ENCODE results near the gene LMBR1. TPM values are rescaled to one million over a fixed set of nuclear protein-coding genes. Genes with fewer than 3 reads are reported as not detected.

The LMBR1 gene
- total RNA-seq, 1 donor from 2014 or later: 73.7 TPM

DNA sequence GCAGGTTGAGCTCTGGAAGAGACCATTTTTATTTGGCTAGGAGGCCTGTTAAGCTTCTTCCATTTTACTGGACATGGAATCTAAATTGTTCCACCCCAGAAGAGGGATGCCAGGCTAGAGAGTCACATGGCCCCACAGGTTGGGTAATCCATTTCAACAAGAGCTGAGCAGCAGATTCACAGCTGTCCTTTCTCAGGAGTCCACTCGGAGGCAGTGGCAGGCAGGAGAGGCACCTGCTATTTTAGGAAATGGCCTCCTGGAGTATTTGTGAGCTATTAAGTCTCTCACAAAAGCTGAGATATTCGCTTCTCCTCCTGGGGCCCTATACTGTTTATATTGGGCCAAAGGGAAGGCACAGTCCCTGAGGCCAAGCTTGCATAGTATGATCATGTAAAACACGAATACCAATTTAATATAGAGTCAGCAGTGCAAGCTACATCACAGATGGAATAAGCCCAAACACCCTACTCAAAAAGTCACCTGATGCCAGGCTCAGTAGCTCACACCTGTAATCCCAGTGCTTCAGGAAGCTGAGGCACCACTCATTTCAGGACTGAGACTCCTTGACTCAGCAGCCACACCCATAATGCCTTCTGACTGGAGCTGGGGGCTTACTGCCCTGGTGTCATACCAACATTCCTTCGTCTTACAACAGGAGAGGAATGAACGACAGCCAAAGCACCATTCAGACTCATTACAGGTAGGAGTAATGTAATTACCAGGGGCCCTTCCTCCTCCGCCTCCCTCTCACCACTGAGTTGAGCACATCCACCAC, 124.1 kb downstream of the LMBR1 start:
- TF ChIP-seq, protein P1, sequence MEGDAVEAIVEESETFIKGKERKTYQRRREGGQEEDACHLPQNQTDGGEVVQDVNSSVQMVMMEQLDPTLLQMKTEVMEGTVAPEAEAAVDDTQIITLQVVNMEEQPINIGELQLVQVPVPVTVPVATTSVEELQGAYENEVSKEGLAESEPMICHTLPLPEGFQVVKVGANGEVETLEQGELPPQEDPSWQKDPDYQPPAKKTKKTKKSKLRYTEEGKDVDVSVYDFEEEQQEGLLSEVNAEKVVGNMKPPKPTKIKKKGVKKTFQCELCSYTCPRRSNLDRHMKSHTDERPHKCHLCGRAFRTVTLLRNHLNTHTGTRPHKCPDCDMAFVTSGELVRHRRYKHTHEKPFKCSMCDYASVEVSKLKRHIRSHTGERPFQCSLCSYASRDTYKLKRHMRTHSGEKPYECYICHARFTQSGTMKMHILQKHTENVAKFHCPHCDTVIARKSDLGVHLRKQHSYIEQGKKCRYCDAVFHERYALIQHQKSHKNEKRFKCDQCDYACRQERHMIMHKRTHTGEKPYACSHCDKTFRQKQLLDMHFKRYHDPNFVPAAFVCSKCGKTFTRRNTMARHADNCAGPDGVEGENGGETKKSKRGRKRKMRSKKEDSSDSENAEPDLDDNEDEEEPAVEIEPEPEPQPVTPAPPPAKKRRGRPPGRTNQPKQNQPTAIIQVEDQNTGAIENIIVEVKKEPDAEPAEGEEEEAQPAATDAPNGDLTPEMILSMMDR (IDR thresholded peaks at IDR 0.05; ENCODE audit: insufficient read depth, low read length, severe bottlenecking): no peak
- peak; percentile 65 for DNase-seq (ENCODE audit: low read depth)

DNA sequence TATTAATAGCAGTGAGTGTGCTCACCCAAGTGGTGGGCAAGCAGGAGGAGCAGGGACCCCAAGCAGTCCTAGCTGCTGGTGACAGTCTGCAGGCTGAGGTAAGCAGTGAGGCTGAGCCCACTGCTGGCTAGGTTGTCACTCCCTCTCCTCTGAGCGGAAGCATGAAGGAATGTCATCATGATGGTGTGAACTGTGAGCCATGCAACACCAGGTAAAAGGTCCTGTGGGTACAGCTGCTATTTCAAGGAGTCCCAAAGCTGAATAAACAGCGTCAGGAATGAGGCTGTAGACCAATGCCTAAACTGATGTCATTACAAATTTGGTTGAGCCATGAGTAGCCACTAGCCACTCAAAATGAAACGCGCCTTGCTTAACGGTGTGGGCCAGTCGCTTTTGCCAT, 126.3 kb downstream of the LMBR1 start:
- H3K4me3 ChIP-seq (ENCODE audit: low read depth, low read length): no peak overlapping the region
- no peak for FAIRE-seq
- TF ChIP-seq, protein P1 (IDR thresholded peaks at IDR 0.05; ENCODE audit: insufficient read depth, low read length, severe bottlenecking): no peak
- no peaks in the 10 kb centered on the region for H3K27me3 ChIP-seq (ENCODE audit: control insufficient read depth, insufficient read depth, low read length)
- DNase-seq (ENCODE audit: low read depth): no peak
- H3K36me3 ChIP-seq (ENCODE audit: control insufficient read depth, insufficient read depth, low read length): peaks cover 2% of the 10 kb centered on the region

More for the DNA sequence above, 124.1 kb downstream of the LMBR1 start:
- FAIRE-seq: no peak
- H3K36me3 ChIP-seq (ENCODE audit: control insufficient read depth, insufficient read depth, low read length): peaks cover 2% of the 10 kb centered on the region
- H3K4me3 ChIP-seq (ENCODE audit: low read depth, low read length): no peak overlapping the region
- H3K27me3 ChIP-seq (ENCODE audit: control insufficient read depth, insufficient read depth, low read length): no peaks in the 10 kb centered on the region

DNA sequence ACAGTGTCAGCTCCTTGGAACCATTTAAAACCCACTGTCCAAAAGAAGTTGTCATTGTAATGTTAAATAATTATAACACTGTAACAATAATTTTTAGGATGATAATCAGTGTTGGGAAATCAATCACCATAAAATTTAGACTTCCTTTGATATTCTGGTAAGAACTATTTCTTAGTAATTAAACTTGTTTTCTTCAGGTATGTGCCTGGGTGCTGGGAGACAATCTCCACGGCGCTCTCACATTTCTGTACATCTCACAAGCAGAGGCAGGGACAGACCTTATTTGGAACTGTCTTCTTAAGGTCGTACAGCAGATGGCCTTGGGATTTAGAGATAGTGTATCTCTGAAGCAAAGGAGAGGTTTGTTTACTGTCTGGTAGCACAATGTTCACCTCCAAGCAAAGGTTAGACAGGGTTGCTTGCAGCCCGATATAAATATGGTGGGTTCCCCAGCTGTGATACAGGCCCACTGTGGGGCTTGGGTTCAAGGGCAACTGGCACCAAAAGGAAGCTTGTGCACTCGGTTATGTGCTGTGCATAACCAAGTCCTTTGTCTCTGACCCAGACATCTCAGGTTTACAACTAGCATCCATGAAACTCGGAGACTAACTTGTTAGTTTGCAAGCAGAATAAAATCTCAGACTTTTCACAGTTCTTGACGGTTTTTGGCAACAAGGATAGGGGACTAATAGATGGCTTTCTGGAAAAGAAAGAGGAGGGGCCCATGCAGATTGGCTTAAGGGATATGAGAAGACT, 126.9 kb downstream of the LMBR1 start:
- no peak for DNase-seq (ENCODE audit: low read depth)
- peaks cover 2% of the 10 kb centered on the region for H3K36me3 ChIP-seq (ENCODE audit: control insufficient read depth, insufficient read depth, low read length)
- TF ChIP-seq, protein P1 (IDR thresholded peaks at IDR 0.05; ENCODE audit: insufficient read depth, low read length, severe bottlenecking): no peak
- FAIRE-seq: no peak
- H3K27me3 ChIP-seq (ENCODE audit: control insufficient read depth, insufficient read depth, low read length): no peaks in the 10 kb centered on the region
- no peak overlapping the region for H3K4me3 ChIP-seq (ENCODE audit: low read depth, low read length)

DNA sequence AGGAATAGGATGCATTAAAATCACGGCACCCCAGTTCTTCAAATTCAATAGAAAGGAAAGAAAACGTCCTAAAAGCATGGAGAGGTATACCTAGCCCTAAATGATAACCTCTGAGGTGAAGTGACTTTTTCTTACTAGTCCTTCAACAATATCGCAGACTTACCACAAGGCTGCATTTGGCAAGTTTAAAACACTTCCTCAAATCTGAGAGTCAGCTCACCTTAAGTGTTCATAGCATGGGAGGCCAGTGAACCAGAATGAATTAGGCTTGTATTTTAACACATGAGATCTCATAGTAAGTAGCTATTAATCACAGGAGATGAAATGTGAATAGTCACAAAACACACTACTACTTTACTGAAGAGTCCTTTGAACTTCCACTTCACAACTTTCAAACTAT, 128.2 kb downstream of the LMBR1 start:
- no peak for FAIRE-seq
- TF ChIP-seq, protein P1 (IDR thresholded peaks at IDR 0.05; ENCODE audit: insufficient read depth, low read length, severe bottlenecking): no peak

DNA sequence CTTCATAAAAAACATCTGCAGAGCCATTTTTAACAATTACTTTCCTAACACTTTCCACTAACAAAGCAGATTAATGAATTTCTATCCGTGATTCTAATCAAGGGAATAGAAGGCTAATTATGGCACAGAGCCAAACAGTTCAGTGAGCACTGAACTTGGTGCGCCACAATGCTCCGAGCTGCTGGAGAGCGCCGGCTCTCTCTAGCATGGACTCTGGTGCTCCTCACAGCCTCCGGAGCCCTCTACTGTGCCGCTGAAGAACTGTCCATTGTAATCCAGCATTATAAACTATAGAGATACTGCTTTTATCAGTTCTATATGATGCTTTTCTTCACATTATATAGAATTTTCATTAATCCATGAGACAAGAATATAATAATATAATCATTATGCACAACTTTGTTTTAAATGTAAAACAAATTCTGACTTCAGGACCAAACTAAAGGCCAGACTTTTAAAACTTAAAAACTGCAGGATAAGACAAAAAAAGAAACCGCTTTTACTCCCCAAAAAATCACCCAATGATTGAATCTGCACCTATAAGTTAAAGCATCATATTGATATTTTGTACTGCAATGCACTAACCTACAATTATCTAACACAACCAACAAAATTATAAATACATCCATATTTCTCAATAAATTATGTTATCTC, 128.8 kb downstream of the LMBR1 start:
- H3K27me3 ChIP-seq (ENCODE audit: control insufficient read depth, insufficient read depth, low read length): no peaks in the 10 kb centered on the region
- DNase-seq (ENCODE audit: low read depth) (peak; percentile 65), FAIRE-seq (no peak)
- H3K36me3 ChIP-seq (ENCODE audit: control insufficient read depth, insufficient read depth, low read length): peaks cover 4% of the 10 kb centered on the region
- no peak overlapping the region for H3K4me3 ChIP-seq (ENCODE audit: low read depth, low read length)
- TF ChIP-seq, protein P1 (IDR thresholded peaks at IDR 0.05; ENCODE audit: insufficient read depth, low read length, severe bottlenecking): peak; percentile 72

More for the DNA sequence above, 128.2 kb downstream of the LMBR1 start:
- H3K36me3 ChIP-seq (ENCODE audit: control insufficient read depth, insufficient read depth, low read length): peaks cover 4% of the 10 kb centered on the region
- DNase-seq (ENCODE audit: low read depth): no peak
- H3K4me3 ChIP-seq (ENCODE audit: low read depth, low read length): no peak overlapping the region
- H3K27me3 ChIP-seq (ENCODE audit: control insufficient read depth, insufficient read depth, low read length): no peaks in the 10 kb centered on the region

Data from bronchial epithelial cell (primary cell).